Activated T-cell treated with anti-CD3 and anti-CD28 coated beads, Interleukin-2, amount 50 U/mL, for 4 hours (primary cell): ENCODE results near the gene MRPL24. TPM values are rescaled to one million over a fixed set of nuclear protein-coding genes. Genes with fewer than 3 reads are reported as not detected.

ENCODE experiments used
- ATAC-seq, 2 donors: fragments of 200-7000 bp; cut with Tn5 transposase; one replicate each; pipeline ENCODE4 v1.10.0; 2021
- DNase-seq: peaks from one replicate; pipeline ENCODE4 v3.0.0-alpha.2; 2020
- H3K27me3 Mint-ChIP-seq: one replicate; pipeline ENCODE4 v1.8.0; 2021; ENCODE audit warnings: low read depth, mixed read lengths
- H3K36me3 Mint-ChIP-seq: one replicate; pipeline ENCODE4 v1.8.0; 2022; ENCODE audit warnings: mixed read lengths; ENCODE audit not compliant: insufficient read depth
- H3K4me1 Mint-ChIP-seq: one replicate; pipeline ENCODE4 v1.8.0; 2021; ENCODE audit warnings: low read depth, mixed read lengths
- H3K4me3 Mint-ChIP-seq: one replicate; pipeline ENCODE4 v1.8.0; 2021; ENCODE audit warnings: mild to moderate bottlenecking, moderate library complexity, mixed read lengths
- H3K9me3 Mint-ChIP-seq: one replicate; pipeline ENCODE4 v1.8.0; 2021; ENCODE audit warnings: mixed read lengths
- total RNA-seq, 3 donors: library from RNA; stranded (reverse); gene quantifications; one replicate each; pipeline ENCODE4 v1.2.1, GENCODE V29; 2021

Gene MRPL24
- total RNA-seq, 3 donors from 2014 or later, result 132 to 138 (median 132) TPM

GRCh38 chr1:156690675-156691036 is 50.2 kb downstream of the MRPL24 start:
- H3K36me3 Mint-ChIP-seq, result no peaks in the 10 kb centered on the region
- peaks cover 58% of the 10 kb centered on the region for H3K27me3 Mint-ChIP-seq
- H3K4me1 Mint-ChIP-seq, result peaks cover 22% of the 10 kb centered on the region
- ATAC-seq (no peak), DNase-seq (no peak)
- no peak overlapping the region for H3K4me3 Mint-ChIP-seq
- H3K9me3 Mint-ChIP-seq, result no peaks in the 10 kb centered on the region

GRCh38 chr1:156689953-156690674 is 50.8 kb downstream of the MRPL24 start:
- no peak overlapping the region for H3K4me3 Mint-ChIP-seq
- no peaks in the 10 kb centered on the region for H3K36me3 Mint-ChIP-seq
- peak in 1 of 2 donors; percentile 9 for ATAC-seq
- H3K4me1 Mint-ChIP-seq, result peaks cover 22% of the 10 kb centered on the region
- peaks cover 58% of the 10 kb centered on the region for H3K27me3 Mint-ChIP-seq
- H3K9me3 Mint-ChIP-seq, result no peaks in the 10 kb centered on the region
- DNase-seq, result no peak

- H3K4me3 Mint-ChIP-seq, result peak overlapping the region; percentile 37
- no peaks in the 10 kb centered on the region for H3K36me3 Mint-ChIP-seq
- H3K27me3 Mint-ChIP-seq, result peaks cover 54% of the 10 kb centered on the region
- peak; percentile 97 to 98 for ATAC-seq
- peaks cover 25% of the 10 kb centered on the region for H3K4me1 Mint-ChIP-seq
- DNase-seq, result peak; percentile 73
- no peaks in the 10 kb centered on the region for H3K9me3 Mint-ChIP-seq
Observed at GRCh38 chr1:156689035-156689952, 51.6 kb downstream of the MRPL24 start.

Other genes with a start within 250 kb of the MRPL24 start
- gene MEF2D, start 240.3 kb downstream of the MRPL24 start, total RNA-seq, result 10 to 100 TPM; 42.5 to 50.9 (median 46.3) TPM
- under 1 TPM; 0.18 to 0.38 (median 0.37) TPM for gene IQGAP3, start 168.5 kb downstream of the MRPL24 start, total RNA-seq
- 10 to 100 TPM in 1 of 3 donors, 1 to 10 TPM in 2; 2.9 to 10.9 (median 5.4) TPM for gene TTC24, start 161.4 kb downstream of the MRPL24 start, total RNA-seq
- 100 to 1,000 TPM in 1 of 3 donors, 10 to 100 TPM in 2; 80.3 to 102 (median 83.7) TPM for gene NAXE, start 149.3 kb downstream of the MRPL24 start, total RNA-seq
- 100 to 1,000 TPM; 171 to 190 (median 174) TPM for gene GPATCH4, start 139.6 kb downstream of the MRPL24 start, total RNA-seq
- not detected for gene HAPLN2, start 121.7 kb downstream of the MRPL24 start, total RNA-seq
- not detected for gene BCAN, start 99.0 kb downstream of the MRPL24 start, total RNA-seq
- under 1 TPM; 0.05 to 0.13 (median 0.05) TPM for gene NES, start 63.7 kb downstream of the MRPL24 start, total RNA-seq
- gene CRABP2, start 35.5 kb downstream of the MRPL24 start, total RNA-seq, result 1 to 10 TPM; 1.8 to 2.5 (median 2.4) TPM
- 10 to 100 TPM; 16.6 to 18.9 (median 18.5) TPM for gene METTL25B, start 12.6 kb downstream of the MRPL24 start, total RNA-seq
- 10 to 100 TPM; 62.4 to 65.9 (median 63.8) TPM for gene ISG20L2, start 12.3 kb downstream of the MRPL24 start, total RNA-seq
- gene HDGF, start 10.6 kb upstream of the MRPL24 start, total RNA-seq, result 100 to 1,000 TPM; 221 to 249 (median 230) TPM
- 100 to 1,000 TPM; 108 to 111 (median 111) TPM for gene PRCC, start 26.4 kb upstream of the MRPL24 start, total RNA-seq
- gene SH2D2A, start 75.8 kb upstream of the MRPL24 start, total RNA-seq, result 100 to 1,000 TPM; 200 to 245 (median 214) TPM
- gene INSRR, start 118.0 kb upstream of the MRPL24 start, total RNA-seq, result under 1 TPM in 1 of 3 donors, not detected in 2; 0.11 TPM
- 1 to 10 TPM in 2 of 3 donors, under 1 TPM in 1; 0.55 to 2.4 (median 1.8) TPM for gene NTRK1, start 119.8 kb upstream of the MRPL24 start, total RNA-seq
- gene PEAR1, start 152.6 kb upstream of the MRPL24 start, total RNA-seq, result under 1 TPM in 1 of 3 donors, not detected in 2; 0.05 TPM
- gene LRRC71, start 179.5 kb upstream of the MRPL24 start, total RNA-seq, result not detected